ENCODE data around the gene NFASC.

Gene NFASC

GRCh38 chr1:205017001-205017400 is 146.3 kb downstream of the NFASC start:
- Histone ChIP-seq H3K9me3 (ENCODE audit: low read length) (no peaks in the 10 kb centered on the region), H3K9ac (ENCODE audit: low read length) (no peak overlapping the region), H3K4me3 (ENCODE audit: low read depth in 1 of 2, low read length in 2 of 2) (no peak overlapping the region), H3K4me1 (ENCODE audit: insufficient read depth, low read length) (peaks cover 4% of the 10 kb centered on the region), H3K36me3 (ENCODE audit: insufficient read depth, low read length) (no peaks in the 10 kb centered on the region), H3K27me3 (ENCODE audit: control insufficient read depth in 1 of 2, insufficient read depth in 2 of 2, low read length in 2 of 2) (no peaks in the 10 kb centered on the region), H3K27ac (ENCODE audit: low read depth, low read length) (no peak overlapping the region)

GRCh38 chr1:205017766-205018165 is 147.1 kb downstream of the NFASC start:
- H3K27me3 ChIP-seq (ENCODE audit: control insufficient read depth in 1 of 2, insufficient read depth in 2 of 2, low read length in 2 of 2): no peaks in the 10 kb centered on the region
- H3K9me3 ChIP-seq (ENCODE audit: low read length): no peaks in the 10 kb centered on the region
- no peaks in the 10 kb centered on the region for H3K36me3 ChIP-seq (ENCODE audit: insufficient read depth, low read length)
- no peak overlapping the region for H3K4me3 ChIP-seq (ENCODE audit: low read depth in 1 of 2, low read length in 2 of 2)
- no peak overlapping the region for H3K27ac ChIP-seq (ENCODE audit: low read depth, low read length)
- H3K9ac ChIP-seq (ENCODE audit: low read length): no peak overlapping the region
- peaks cover 4% of the 10 kb centered on the region for H3K4me1 ChIP-seq (ENCODE audit: insufficient read depth, low read length)

GRCh38 chr1:205018381-205018780 is 147.7 kb downstream of the NFASC start:
- Histone ChIP-seq H3K27me3 (ENCODE audit: control insufficient read depth in 1 of 2, insufficient read depth in 2 of 2, low read length in 2 of 2) (no peaks in the 10 kb centered on the region), H3K4me3 (ENCODE audit: low read depth in 1 of 2, low read length in 2 of 2) (no peak overlapping the region), H3K4me1 (ENCODE audit: insufficient read depth, low read length) (peaks cover 4% of the 10 kb centered on the region), H3K27ac (ENCODE audit: low read depth, low read length) (no peak overlapping the region), H3K36me3 (ENCODE audit: insufficient read depth, low read length) (no peaks in the 10 kb centered on the region), H3K9me3 (ENCODE audit: low read length) (no peaks in the 10 kb centered on the region), H3K9ac (ENCODE audit: low read length) (no peak overlapping the region)

- H3K4me3 ChIP-seq (ENCODE audit: low read depth in 1 of 2, low read length in 2 of 2): no peak overlapping the region
- H3K9ac ChIP-seq (ENCODE audit: low read length): no peak overlapping the region
- no peaks in the 10 kb centered on the region for H3K9me3 ChIP-seq (ENCODE audit: low read length)
- no peaks in the 10 kb centered on the region for H3K36me3 ChIP-seq (ENCODE audit: insufficient read depth, low read length)
- H3K27ac ChIP-seq (ENCODE audit: low read depth, low read length): no peak overlapping the region
- no peaks in the 10 kb centered on the region for H3K27me3 ChIP-seq (ENCODE audit: control insufficient read depth in 1 of 2, insufficient read depth in 2 of 2, low read length in 2 of 2)
- no peaks in the 10 kb centered on the region for H3K4me1 ChIP-seq (ENCODE audit: insufficient read depth, low read length)
These were observed 149.8 kb downstream of the NFASC start for GRCh38 chr1:205020466-205020865.

GRCh38 chr1:205024679-205025078 is 154.0 kb downstream of the NFASC start:
- Histone ChIP-seq H3K9me3 (ENCODE audit: low read length) (no peaks in the 10 kb centered on the region), H3K4me3 (ENCODE audit: low read depth in 1 of 2, low read length in 2 of 2) (no peak overlapping the region), H3K27ac (ENCODE audit: low read depth, low read length) (no peak overlapping the region), H3K36me3 (ENCODE audit: insufficient read depth, low read length) (no peaks in the 10 kb centered on the region), H3K27me3 (ENCODE audit: control insufficient read depth in 1 of 2, insufficient read depth in 2 of 2, low read length in 2 of 2) (no peaks in the 10 kb centered on the region), H3K4me1 (ENCODE audit: insufficient read depth, low read length) (no peaks in the 10 kb centered on the region), H3K9ac (ENCODE audit: low read length) (no peak overlapping the region)

GRCh38 chr1:205025239-205025638 is 154.6 kb downstream of the NFASC start:
- no peaks in the 10 kb centered on the region for H3K4me1 ChIP-seq (ENCODE audit: insufficient read depth, low read length)
- no peak overlapping the region for H3K4me3 ChIP-seq (ENCODE audit: low read depth in 1 of 2, low read length in 2 of 2)
- H3K27me3 ChIP-seq (ENCODE audit: control insufficient read depth in 1 of 2, insufficient read depth in 2 of 2, low read length in 2 of 2): no peaks in the 10 kb centered on the region
- H3K27ac ChIP-seq (ENCODE audit: low read depth, low read length): no peak overlapping the region
- H3K9me3 ChIP-seq (ENCODE audit: low read length): no peaks in the 10 kb centered on the region
- H3K9ac ChIP-seq (ENCODE audit: low read length): no peak overlapping the region
- H3K36me3 ChIP-seq (ENCODE audit: insufficient read depth, low read length): no peaks in the 10 kb centered on the region

GRCh38 chr1:205026181-205026580 is 155.5 kb downstream of the NFASC start:
- Histone ChIP-seq H3K9me3 (ENCODE audit: low read length) (no peaks in the 10 kb centered on the region), H3K36me3 (ENCODE audit: insufficient read depth, low read length) (no peaks in the 10 kb centered on the region), H3K27ac (ENCODE audit: low read depth, low read length) (no peak overlapping the region), H3K4me3 (ENCODE audit: low read depth in 1 of 2, low read length in 2 of 2) (no peak overlapping the region), H3K4me1 (ENCODE audit: insufficient read depth, low read length) (no peaks in the 10 kb centered on the region), H3K9ac (ENCODE audit: low read length) (no peak overlapping the region), H3K27me3 (ENCODE audit: control insufficient read depth in 1 of 2, insufficient read depth in 2 of 2, low read length in 2 of 2) (no peaks in the 10 kb centered on the region)

- Histone ChIP-seq H3K27ac (ENCODE audit: low read depth, low read length) (no peak overlapping the region), H3K27me3 (ENCODE audit: control insufficient read depth in 1 of 2, insufficient read depth in 2 of 2, low read length in 2 of 2) (no peaks in the 10 kb centered on the region), H3K4me1 (ENCODE audit: insufficient read depth, low read length) (no peaks in the 10 kb centered on the region), H3K4me3 (ENCODE audit: low read depth in 1 of 2, low read length in 2 of 2) (no peak overlapping the region), H3K9ac (ENCODE audit: low read length) (no peak overlapping the region), H3K36me3 (ENCODE audit: insufficient read depth, low read length) (no peaks in the 10 kb centered on the region), H3K9me3 (ENCODE audit: low read length) (no peaks in the 10 kb centered on the region)
These were observed 157.7 kb downstream of the NFASC start for GRCh38 chr1:205028390-205028789.

GRCh38 chr1:205028924-205029323 is 158.3 kb downstream of the NFASC start:
- H3K36me3 ChIP-seq (ENCODE audit: insufficient read depth, low read length): no peaks in the 10 kb centered on the region
- no peaks in the 10 kb centered on the region for H3K4me1 ChIP-seq (ENCODE audit: insufficient read depth, low read length)
- H3K27me3 ChIP-seq (ENCODE audit: control insufficient read depth in 1 of 2, insufficient read depth in 2 of 2, low read length in 2 of 2): no peaks in the 10 kb centered on the region
- no peak overlapping the region for H3K4me3 ChIP-seq (ENCODE audit: low read depth in 1 of 2, low read length in 2 of 2)
- H3K9me3 ChIP-seq (ENCODE audit: low read length): no peaks in the 10 kb centered on the region
- H3K9ac ChIP-seq (ENCODE audit: low read length): no peak overlapping the region
- no peak overlapping the region for H3K27ac ChIP-seq (ENCODE audit: low read depth, low read length)

GRCh38 chr1:205030241-205030640 is 159.6 kb downstream of the NFASC start:
- Histone ChIP-seq H3K9ac (ENCODE audit: low read length) (no peak overlapping the region), H3K27ac (ENCODE audit: low read depth, low read length) (no peak overlapping the region)

GRCh38 chr1:205030896-205031295 is 160.2 kb downstream of the NFASC start:
- Histone ChIP-seq H3K4me1 (ENCODE audit: insufficient read depth, low read length) (no peaks in the 10 kb centered on the region), H3K9me3 (ENCODE audit: low read length) (no peaks in the 10 kb centered on the region), H3K9ac (ENCODE audit: low read length) (no peak overlapping the region), H3K4me3 (ENCODE audit: low read depth in 1 of 2, low read length in 2 of 2) (no peak overlapping the region), H3K36me3 (ENCODE audit: insufficient read depth, low read length) (no peaks in the 10 kb centered on the region), H3K27me3 (ENCODE audit: control insufficient read depth in 1 of 2, insufficient read depth in 2 of 2, low read length in 2 of 2) (no peaks in the 10 kb centered on the region), H3K27ac (ENCODE audit: low read depth, low read length) (no peak overlapping the region)

More at GRCh38 chr1:205030241-205030640, 159.6 kb downstream of the NFASC start:
- Histone ChIP-seq H3K4me1 (ENCODE audit: insufficient read depth, low read length) (no peaks in the 10 kb centered on the region), H3K36me3 (ENCODE audit: insufficient read depth, low read length) (no peaks in the 10 kb centered on the region), H3K4me3 (ENCODE audit: low read depth in 1 of 2, low read length in 2 of 2) (no peak overlapping the region), H3K27me3 (ENCODE audit: control insufficient read depth in 1 of 2, insufficient read depth in 2 of 2, low read length in 2 of 2) (no peaks in the 10 kb centered on the region), H3K9me3 (ENCODE audit: low read length) (no peaks in the 10 kb centered on the region)

GRCh38 chr1:205032508-205032907 is 161.8 kb downstream of the NFASC start:
- H3K4me3 ChIP-seq (ENCODE audit: low read depth in 1 of 2, low read length in 2 of 2): no peak overlapping the region
- H3K27me3 ChIP-seq (ENCODE audit: control insufficient read depth in 1 of 2, insufficient read depth in 2 of 2, low read length in 2 of 2): no peaks in the 10 kb centered on the region
- H3K36me3 ChIP-seq (ENCODE audit: insufficient read depth, low read length): no peaks in the 10 kb centered on the region
- no peak overlapping the region for H3K9ac ChIP-seq (ENCODE audit: low read length)
- no peaks in the 10 kb centered on the region for H3K4me1 ChIP-seq (ENCODE audit: insufficient read depth, low read length)
- no peak overlapping the region for H3K27ac ChIP-seq (ENCODE audit: low read depth, low read length)
- no peaks in the 10 kb centered on the region for H3K9me3 ChIP-seq (ENCODE audit: low read length)

Measured in muscle layer of colon (tissue), 2 donors.